ENCODE results near the gene LSM10. TPM values are rescaled to one million over a fixed set of nuclear protein-coding genes. Genes with fewer than 3 reads are reported as not detected.

Gene LSM10
- polyA plus RNA-seq, 5 donors: 15.1 to 25.2 (median 18.7) TPM

GRCh38 chr1:36411674-36412648, 14.3 kb upstream of the LSM10 start:
- DNase-seq: no peak

GRCh38 chr1:36408479-36408878, 10.8 kb upstream of the LSM10 start:
- DNase-seq: no peak

GRCh38 chr1:36406440-36406839, 8.7 kb upstream of the LSM10 start:
- no peak for DNase-seq

- DNase-seq: no peak
Observed at GRCh38 chr1:36402504-36402890, 4.8 kb upstream of the LSM10 start.

- no peak for DNase-seq
Observed at GRCh38 chr1:36401602-36402503, 4.1 kb upstream of the LSM10 start.

GRCh38 chr1:36400825-36401601, 3.3 kb upstream of the LSM10 start:
- no peak for DNase-seq

GRCh38 chr1:36400514-36400824, 2.8 kb upstream of the LSM10 start:
- DNase-seq: no peak

- DNase-seq: no peak
Observed at GRCh38 chr1:36398370-36398977, 766 bp upstream of the LSM10 start.

- DNase-seq: no peak
Observed at GRCh38 chr1:36397083-36397377, 678 bp downstream of the LSM10 start.

GRCh38 chr1:36396359-36396758, 1.3 kb downstream of the LSM10 start:
- no peak for DNase-seq

- no peak for DNase-seq
Observed at GRCh38 chr1:36393686-36394085, 4.0 kb downstream of the LSM10 start.

GRCh38 chr1:36392836-36393235, 4.9 kb downstream of the LSM10 start:
- no peak for DNase-seq

- no peak for DNase-seq
Observed at GRCh38 chr1:36391271-36391670, 6.4 kb downstream of the LSM10 start.

- no peak for DNase-seq
Observed at GRCh38 chr1:36390411-36390810, 7.3 kb downstream of the LSM10 start.

- DNase-seq: no peak
Observed at GRCh38 chr1:36389999-36390398, 7.7 kb downstream of the LSM10 start.

- DNase-seq: no peak
Observed at GRCh38 chr1:36389261-36389660, 8.4 kb downstream of the LSM10 start.

- DNase-seq: peak in 1 of 2 donors; percentile 15
Observed at GRCh38 chr1:36387141-36387949, 10.4 kb downstream of the LSM10 start.

GRCh38 chr1:36386265-36387140, 11.2 kb downstream of the LSM10 start:
- DNase-seq: peak; percentile 72 to 85

- peak; percentile 98 to 99 for DNase-seq
Observed at GRCh38 chr1:36385410-36386264, 12.1 kb downstream of the LSM10 start, which contains the start of gene STK40. TSS of gene STK40 (minus strand) at chr1:36385924. CDS start at chr1:36361332, 24,592 bp downstream.
